Smooth muscle cell (in vitro differentiated cells): Measurements from ENCODE around the gene CHML. TPM values are rescaled to one million over a fixed set of nuclear protein-coding genes. Genes with fewer than 3 reads are reported as not detected.

ENCODE experiments used
- DNase-seq: peaks from one replicate; lab custom pipeline; 2025; ENCODE audit not compliant: unreplicated experiment; lab: John Stamatoyannopoulos, UW
- H2AFZ ChIP-seq: fragments of 200-600 bp; sonication (generic); 2 replicates; pipeline ENCODE4 v1.6.0; 2016; ENCODE audit warnings: antibody characterized with exemption, low read depth, mild to moderate bottlenecking
- H3F3A ChIP-seq: fragments of 200-600 bp; sonication (generic); 2 replicates; pipeline ENCODE4 v1.6.0; 2017; ENCODE audit warnings: antibody characterized with exemption, low read depth
- H3K27ac ChIP-seq: fragments of 200-600 bp; sonication (generic); 2 replicates; pipeline ENCODE4 v1.5.1; 2016; ENCODE audit warnings: low read depth, mild to moderate bottlenecking
- H3K27me3 ChIP-seq: fragments of 200-600 bp; sonication (generic); 2 replicates; pipeline ENCODE4 v1.6.1; 2016; ENCODE audit warnings: low read depth, mild to moderate bottlenecking
- H3K36me3 ChIP-seq: fragments of 200-600 bp; sonication (generic); 2 replicates; pipeline ENCODE4 v1.5.1; 2016; ENCODE audit warnings: low read depth
- H3K4me1 ChIP-seq: fragments of 200-600 bp; sonication (generic); 2 replicates; pipeline ENCODE4 v1.5.1; 2016; ENCODE audit warnings: low read depth
- H3K4me2 ChIP-seq: fragments of 200-600 bp; sonication (generic); 2 replicates; pipeline ENCODE4 v1.6.0; 2016; ENCODE audit warnings: mild to moderate bottlenecking
- H3K4me3 ChIP-seq: fragments of 200-600 bp; sonication (generic); 2 replicates; pipeline ENCODE4 v1.5.1; 2016; ENCODE audit warnings: mild to moderate bottlenecking
- H3K79me2 ChIP-seq: fragments of 200-600 bp; sonication (generic); 2 replicates; pipeline ENCODE4 v1.6.0; 2016; ENCODE audit warnings: low read depth, mild to moderate bottlenecking
- H3K9ac ChIP-seq: fragments of 200-600 bp; sonication (generic); 2 replicates; pipeline ENCODE4 v1.6.0; 2016; ENCODE audit warnings: low read depth
- H3K9me3 ChIP-seq: fragments of 200-600 bp; sonication (generic); replicated peaks from 2 replicates; pipeline ENCODE4 v1.5.1; 2016; ENCODE audit warnings: low read depth
- H4K20me1 ChIP-seq: fragments of 200-600 bp; sonication (generic); 2 replicates; pipeline ENCODE4 v1.6.0; 2016; ENCODE audit warnings: low read depth
- CTCF ChIP-seq: fragments of 200-600 bp; sonication (generic); IDR thresholded peaks from 2 replicates; pipeline ENCODE4 v1.5.1; 2017; ENCODE audit warnings: borderline replicate concordance, mild to moderate bottlenecking, antibody characterized with exemption; ENCODE audit not compliant: insufficient read depth, poor library complexity, severe bottlenecking
- WGBS: methylation state at CpG from one replicate; pipeline ENCODE4 v1.1.7; 2016; ENCODE audit warnings: low lambda C conversion rate; 5-methylcytosine and 5-hydroxymethylcytosine counted together
- polyA plus RNA-seq: library from polyadenylated mRNA; unstranded; fragments of >200 nt; fragmentation: Nextera tagmentation; extraction: Ambion mirVana; gene quantifications from 2 replicates; pipeline ENCODE4 v1.2.1, GENCODE V29; 2016
- total RNA-seq: library from RNA; depleted of rRNA; stranded (reverse); fragments of >200 nt; gene quantifications from 2 replicates; pipeline ENCODE4 v1.2.3, GENCODE V29; 2014

Gene CHML
- total and polyA plus RNA-seq, 2 experiments from 2014 or later: 2.3 to 11.3 TPM

- 49% methylated on average over 4 of the region's 4 CpGs for WGBS
- H3K79me2 ChIP-seq: no peaks in the 10 kb centered on the region
- H3K4me3 ChIP-seq: no peak overlapping the region
- H3K9ac ChIP-seq: no peak overlapping the region
- no peak overlapping the region for H3K4me2 ChIP-seq
- H2AFZ ChIP-seq: no peak overlapping the region
- H3K36me3 ChIP-seq: no peaks in the 10 kb centered on the region
- no peak for TF ChIP-seq CTCF
- H3K27me3 ChIP-seq: no peaks in the 10 kb centered on the region
- H3F3A ChIP-seq: no peaks in the 10 kb centered on the region
- H4K20me1 ChIP-seq: no peaks in the 10 kb centered on the region
- no peaks in the 10 kb centered on the region for H3K9me3 ChIP-seq
- H3K4me1 ChIP-seq: no peaks in the 10 kb centered on the region
- DNase-seq: no peak
- H3K27ac ChIP-seq: no peak overlapping the region
Observed at GRCh38 chr1:241675983-241676382, 35.8 kb upstream of the CHML start.

- Histone ChIP-seq H3K9me3 (no peaks in the 10 kb centered on the region), H3K4me1 (no peaks in the 10 kb centered on the region), H3K79me2 (no peaks in the 10 kb centered on the region), H3K9ac (no peak overlapping the region), H2AFZ (no peak overlapping the region), H3F3A (no peaks in the 10 kb centered on the region), H3K4me3 (no peak overlapping the region), H3K27me3 (no peaks in the 10 kb centered on the region), H4K20me1 (no peaks in the 10 kb centered on the region), H3K4me2 (no peak overlapping the region), H3K27ac (no peak overlapping the region), H3K36me3 (no peaks in the 10 kb centered on the region)
- TF ChIP-seq CTCF: no peak
- no peak for DNase-seq
- WGBS: 94% methylated on average over 1 of the region's 1 CpG
Observed at GRCh38 chr1:241674805-241675384, 34.7 kb upstream of the CHML start.

- H3K4me3 ChIP-seq: no peak overlapping the region
- no peaks in the 10 kb centered on the region for H3F3A ChIP-seq
- H3K27me3 ChIP-seq: no peaks in the 10 kb centered on the region
- H3K4me2 ChIP-seq: no peak overlapping the region
- 82% methylated on average over 1 of the region's 1 CpG for WGBS
- H3K4me1 ChIP-seq: no peaks in the 10 kb centered on the region
- no peak for DNase-seq
- no peak overlapping the region for H3K9ac ChIP-seq
- TF ChIP-seq CTCF: no peak
- H3K27ac ChIP-seq: no peak overlapping the region
- no peaks in the 10 kb centered on the region for H4K20me1 ChIP-seq
- H3K79me2 ChIP-seq: no peaks in the 10 kb centered on the region
- no peaks in the 10 kb centered on the region for H3K36me3 ChIP-seq
- no peaks in the 10 kb centered on the region for H3K9me3 ChIP-seq
- H2AFZ ChIP-seq: no peak overlapping the region
Observed at GRCh38 chr1:241672301-241672700, 32.1 kb upstream of the CHML start.

GRCh38 chr1:241666419-241666818 lies 26.2 kb upstream of the CHML start:
- Histone ChIP-seq H3F3A (no peaks in the 10 kb centered on the region), H3K4me2 (no peak overlapping the region), H2AFZ (no peak overlapping the region), H3K4me1 (no peaks in the 10 kb centered on the region), H3K9ac (no peak overlapping the region), H3K79me2 (no peaks in the 10 kb centered on the region), H3K9me3 (no peaks in the 10 kb centered on the region), H3K27me3 (no peaks in the 10 kb centered on the region), H3K36me3 (no peaks in the 10 kb centered on the region), H4K20me1 (no peaks in the 10 kb centered on the region), H3K4me3 (no peak overlapping the region), H3K27ac (no peak overlapping the region)
- TF ChIP-seq CTCF: no peak
- 86% methylated on average over 3 of the region's 3 CpGs for WGBS
- DNase-seq: no peak
